HG02885 (cell line): ENCODE results near the gene LRGUK.
"Not testable (repeated sequence)": the region's sequence is repeated elsewhere in the genome, so short reads cannot be mapped to it uniquely, and the experiment has no call there.

Experiments used
- ATAC-seq: cut with Tn5 transposase; IDR thresholded peaks from one replicate; pipeline ENCODE4 v1.9.1; 2021; ENCODE audit warnings: mild to moderate bottlenecking; ENCODE audit not compliant: unreplicated experiment, poor library complexity

LRGUK gene

GRCh38 chr7:134293002-134293740, 166.0 kb downstream of the LRGUK start:
- peak; percentile 100 for ATAC-seq

- not testable (repeated sequence) for ATAC-seq
Observed at GRCh38 chr7:134295982-134296381, 168.8 kb downstream of the LRGUK start.

- ATAC-seq: no peak
Observed at GRCh38 chr7:134297489-134297888, 170.3 kb downstream of the LRGUK start.

- no peak for ATAC-seq
Observed at GRCh38 chr7:134298902-134299683, 172.0 kb downstream of the LRGUK start.

GRCh38 chr7:134300988-134301387, 173.8 kb downstream of the LRGUK start:
- ATAC-seq: no peak

GRCh38 chr7:134301592-134301991, 174.5 kb downstream of the LRGUK start:
- ATAC-seq: no peak

GRCh38 chr7:134302120-134302519, 175.0 kb downstream of the LRGUK start:
- no peak for ATAC-seq

GRCh38 chr7:134307320-134307719, 180.2 kb downstream of the LRGUK start:
- no peak for ATAC-seq

- no peak for ATAC-seq
Observed at GRCh38 chr7:134308548-134308947, 181.4 kb downstream of the LRGUK start.

GRCh38 chr7:134311807-134312206, 184.7 kb downstream of the LRGUK start:
- no peak for ATAC-seq

GRCh38 chr7:134312717-134313116, 185.6 kb downstream of the LRGUK start:
- no peak for ATAC-seq

GRCh38 chr7:134313543-134313942, 186.4 kb downstream of the LRGUK start:
- no peak for ATAC-seq
